A549 (cell line): ENCODE measurements around the gene CD34. TPM values are rescaled to one million over a fixed set of nuclear protein-coding genes. Genes with fewer than 3 reads are reported as not detected.

Experiments used
- ATAC-seq, 2 experiments: fragments of 200-7000 bp in 1 of 2; fragments of >200 bp in 1 of 2; cut with Nextera tagmentation in 1 of 2; cut with Tn5 transposase in 1 of 2; 3 replicates each; pipeline versions ENCODE4 v1.8.0 to v1.9.1; 2018 to 2020; ENCODE audit warnings: mild to moderate bottlenecking in 1 of 2, moderate library complexity in 1 of 2
- CTCF ChIA-PET: fragments of 300-600 bp; sonication (Branson Sonifier 250); formaldehyde crosslinking; extraction: SDS; loops from one replicate; lab custom pipeline; 2021; ENCODE audit warnings: antibody characterized with exemption, inconsistent platforms; lab: Yijun Ruan, JAX
- POLR2A ChIA-PET: fragments of 350-600 bp; formaldehyde crosslinking; extraction: SDS; loops from one replicate; lab custom pipeline; 2021; ENCODE audit warnings: antibody characterized with exemption, inconsistent platforms; lab: Yijun Ruan, JAX
- DNase-seq, 2 experiments: peaks; one replicate each; pipeline versions ENCODE4 v3.0.0 to v3.0.0-alpha.2; 2011 to 2016; ENCODE audit warnings: low read depth in 1 of 2, low spot score in 1 of 2
- FAIRE-seq: peaks from 2 replicates; lab custom pipeline; 2011; peaks lifted over from hg19 to GRCh38; lab: Jason Lieb, UNC
- H3K27ac ChIP-seq, 2 experiments: fragments of >200 bp; sonication (Bioruptor Twin); formaldehyde crosslinking; 3 replicates each; pipeline ENCODE4 v1.5.1; 2016 to 2017
- H3K4me1 ChIP-seq: fragments of >200 bp; sonication (Bioruptor Twin); formaldehyde crosslinking; 3 replicates; pipeline ENCODE4 v1.6.1; 2016
- H3K4me2 ChIP-seq: fragments of >200 bp; sonication (Bioruptor Twin); formaldehyde crosslinking; 3 replicates; pipeline ENCODE4 v1.6.1; 2016
- H3K4me3 ChIP-seq: fragments of >200 bp; sonication (Bioruptor Twin); formaldehyde crosslinking; 3 replicates; pipeline ENCODE4 v1.5.1; 2016
- H3K9me3 ChIP-seq: fragments of >200 bp; sonication (Bioruptor Twin); formaldehyde crosslinking; 3 replicates; pipeline ENCODE4 v1.6.1; 2016
- CBX2 ChIP-seq: fragments of 200-600 bp; sonication (generic); IDR thresholded peaks from 2 replicates; pipeline ENCODE4 v1.6.1; 2016; ENCODE audit warnings: low read depth, mild to moderate bottlenecking, borderline replicate concordance
- CEBPB ChIP-seq, 2 experiments: fragments of >200 bp in 1 of 2; sonication (Bioruptor Twin) in 1 of 2; formaldehyde crosslinking in 1 of 2; IDR thresholded peaks; 2 replicates each; pipeline ENCODE4 v1.6.1; 2012 to 2016
- FOSL2 ChIP-seq, 2 experiments: fragments of 450-650 bp in 1 of 2; fragments of >200 bp in 1 of 2; sonication (Bioruptor Twin) in 1 of 2; formaldehyde crosslinking; IDR thresholded peaks; 2 replicates each; pipeline versions ENCODE4 v1.5.0 to v1.6.1; 2016 to 2020; ENCODE audit warnings: mild to moderate bottlenecking in 1 of 2, moderate library complexity in 1 of 2
- FOXS1 ChIP-seq: fragments of 250-450 bp; sonication (Bioruptor Pico); IDR thresholded peaks from 2 replicates; pipeline ENCODE4 v1.5.0; 2020; ENCODE audit warnings: mild to moderate bottlenecking, moderate library complexity
- GATA3 ChIP-seq: IDR thresholded peaks from 2 replicates; pipeline ENCODE4 v1.6.1; 2012; ENCODE audit warnings: borderline replicate concordance
- HEYL ChIP-seq: fragments of 250-450 bp; sonication (Bioruptor Pico); IDR thresholded peaks from 2 replicates; pipeline ENCODE4 v1.8.0; 2021; ENCODE audit warnings: mild to moderate bottlenecking, moderate library complexity
- HOXB13 ChIP-seq: fragments of 250-450 bp; sonication (Bioruptor Pico); IDR thresholded peaks from 2 replicates; pipeline ENCODE4 v1.5.0; 2020; ENCODE audit warnings: low read depth, mild to moderate bottlenecking, moderate library complexity
- KDM5A ChIP-seq: fragments of 200-600 bp; sonication (generic); IDR thresholded peaks from 2 replicates; pipeline ENCODE4 v1.6.1; 2016; ENCODE audit warnings: antibody characterized with exemption, mild to moderate bottlenecking
- NR3C1 ChIP-seq: fragments of >200 bp; sonication (Bioruptor Twin); formaldehyde crosslinking; IDR thresholded peaks from 3 replicates; pipeline ENCODE4 v1.6.1; 2017
- PHF8 ChIP-seq: fragments of 200-600 bp; sonication (generic); IDR thresholded peaks from 2 replicates; pipeline ENCODE4 v1.6.1; 2016; ENCODE audit warnings: low read depth, mild to moderate bottlenecking, antibody characterized with exemption, moderate library complexity, borderline replicate concordance
- POLR2AphosphoS2 ChIP-seq: conservative IDR thresholded peaks from 2 replicates; pipeline ENCODE4 v1.6.1; 2012; ENCODE audit warnings: low read length, improper control_type of control experiment, inconsistent platforms
- RAD21 ChIP-seq, 2 experiments: fragments of >200 bp in 1 of 2; sonication (Bioruptor Twin) in 1 of 2; formaldehyde crosslinking in 1 of 2; IDR thresholded peaks in 1 of 2; conservative IDR thresholded peaks in 1 of 2; 2 replicates in 1 of 2; 3 replicates in 1 of 2; pipeline ENCODE4 v1.6.1; 2012 to 2018; ENCODE audit warnings: inconsistent platforms in 1 of 2
- RCOR1 ChIP-seq: fragments of 150-350 bp; IDR thresholded peaks from 2 replicates; pipeline ENCODE4 v1.6.1; 2014; ENCODE audit warnings: antibody characterized with exemption, low read length, low read depth
- RFX5 ChIP-seq: fragments of 450-650 bp; IDR thresholded peaks from 2 replicates; pipeline ENCODE4 v1.7.1; 2014; ENCODE audit warnings: antibody characterized with exemption, mild to moderate bottlenecking, moderate library complexity
- ZSCAN20 ChIP-seq: fragments of 250-450 bp; sonication (Bioruptor Pico); IDR thresholded peaks from 2 replicates; pipeline ENCODE4 v1.8.0; 2022; ENCODE audit warnings: mild to moderate bottlenecking, moderate library complexity
- WGBS: methylation state at CpG from one replicate; pipeline ENCODE4 v1.1.6; 2017; ENCODE audit errors: missing lambda C conversion rate; 5-methylcytosine and 5-hydroxymethylcytosine counted together
- polyA plus RNA-seq, 4 experiments: library from polyadenylated mRNA; depleted of rRNA in 3 of 4; stranded (reverse); fragments of >200 nt; fragmentation: RNase III in 1 of 4; extraction: RNeasy Plus Mini Kit Qiagen cat#74134 plus additional on column Dnase treatment in 1 of 4; gene quantifications; 2 replicates in 3 of 4; 3 replicates in 1 of 4; pipeline ENCODE4 v1.2.3, GENCODE V29; 2011 to 2017
- TF ChIP-seq, protein P1 (sequence below): fragments of >200 bp; sonication (Bioruptor Twin); formaldehyde crosslinking; IDR thresholded peaks from 3 replicates; pipeline ENCODE4 v1.5.1; 2016
- TF ChIP-seq, protein P2 (sequence below): fragments of >200 bp; sonication (Bioruptor Twin); formaldehyde crosslinking; IDR thresholded peaks from 3 replicates; pipeline ENCODE4 v1.6.1; 2016
- TF ChIP-seq, protein P3 (sequence below): fragments of 200-600 bp; sonication (generic); IDR thresholded peaks from 2 replicates; pipeline ENCODE4 v1.6.1; 2016; ENCODE audit warnings: antibody characterized with exemption, mild to moderate bottlenecking, moderate library complexity
- TF ChIP-seq, protein P4 (sequence below): fragments of 250-450 bp; sonication (Bioruptor Pico); IDR thresholded peaks from 2 replicates; pipeline ENCODE4 v1.5.0; 2021; ENCODE audit warnings: mild to moderate bottlenecking, moderate library complexity, borderline replicate concordance
- TF ChIP-seq, protein P5 (sequence below): IDR thresholded peaks from 2 replicates; pipeline ENCODE4 v1.6.1; 2012

CD34 gene
- polyA plus RNA-seq, 2 of the 4 experiments (the other 2 are of a cell fraction), result 0.05 TPM; not detected in 1

DNA sequence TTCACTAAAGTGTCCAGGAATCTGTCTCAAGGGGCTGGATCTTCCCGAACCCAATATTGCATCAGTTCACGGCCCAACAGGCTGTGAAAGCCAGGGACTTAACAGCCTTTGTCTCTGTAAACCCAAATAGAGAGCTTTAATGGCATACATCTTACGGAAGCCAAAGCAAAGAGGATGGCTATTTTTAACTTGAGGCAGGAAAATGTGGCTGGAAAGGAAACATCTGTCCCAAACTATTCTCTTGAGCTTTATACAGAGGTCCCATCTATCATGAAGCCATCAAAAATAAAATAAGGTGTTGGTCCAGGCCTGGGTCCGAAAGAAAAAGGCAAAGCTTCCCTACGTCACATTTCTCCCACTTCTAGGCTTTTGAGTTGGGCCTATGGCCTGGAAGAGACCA is 7.7 kb upstream of the CD34 start:
- ChIA-PET POLR2A (no interaction called here), CTCF (interaction anchor here (0.7 to 1.3 kb wide), 2 partner anchors 9 to 21 kb away, joined by 3 to 4 read pairs; no protein-coding TSS in a partner anchor)
- WGBS, result 67% methylated on average over 5 of the region's 5 CpGs
- no peak for ATAC-seq
- no peak overlapping the region for H3K27ac ChIP-seq
- H3K4me2 ChIP-seq, result no peak overlapping the region
- no peak for FAIRE-seq
- H3K9me3 ChIP-seq, result no peaks in the 10 kb centered on the region
- TF ChIP-seq RFX5 (no peak), KDM5A (no peak), ZSCAN20 (no peak), NR3C1 (no peak), CBX2 (no peak)
- TF ChIP-seq, protein P1, sequence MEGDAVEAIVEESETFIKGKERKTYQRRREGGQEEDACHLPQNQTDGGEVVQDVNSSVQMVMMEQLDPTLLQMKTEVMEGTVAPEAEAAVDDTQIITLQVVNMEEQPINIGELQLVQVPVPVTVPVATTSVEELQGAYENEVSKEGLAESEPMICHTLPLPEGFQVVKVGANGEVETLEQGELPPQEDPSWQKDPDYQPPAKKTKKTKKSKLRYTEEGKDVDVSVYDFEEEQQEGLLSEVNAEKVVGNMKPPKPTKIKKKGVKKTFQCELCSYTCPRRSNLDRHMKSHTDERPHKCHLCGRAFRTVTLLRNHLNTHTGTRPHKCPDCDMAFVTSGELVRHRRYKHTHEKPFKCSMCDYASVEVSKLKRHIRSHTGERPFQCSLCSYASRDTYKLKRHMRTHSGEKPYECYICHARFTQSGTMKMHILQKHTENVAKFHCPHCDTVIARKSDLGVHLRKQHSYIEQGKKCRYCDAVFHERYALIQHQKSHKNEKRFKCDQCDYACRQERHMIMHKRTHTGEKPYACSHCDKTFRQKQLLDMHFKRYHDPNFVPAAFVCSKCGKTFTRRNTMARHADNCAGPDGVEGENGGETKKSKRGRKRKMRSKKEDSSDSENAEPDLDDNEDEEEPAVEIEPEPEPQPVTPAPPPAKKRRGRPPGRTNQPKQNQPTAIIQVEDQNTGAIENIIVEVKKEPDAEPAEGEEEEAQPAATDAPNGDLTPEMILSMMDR, result no peak
- TF ChIP-seq, protein P2, sequence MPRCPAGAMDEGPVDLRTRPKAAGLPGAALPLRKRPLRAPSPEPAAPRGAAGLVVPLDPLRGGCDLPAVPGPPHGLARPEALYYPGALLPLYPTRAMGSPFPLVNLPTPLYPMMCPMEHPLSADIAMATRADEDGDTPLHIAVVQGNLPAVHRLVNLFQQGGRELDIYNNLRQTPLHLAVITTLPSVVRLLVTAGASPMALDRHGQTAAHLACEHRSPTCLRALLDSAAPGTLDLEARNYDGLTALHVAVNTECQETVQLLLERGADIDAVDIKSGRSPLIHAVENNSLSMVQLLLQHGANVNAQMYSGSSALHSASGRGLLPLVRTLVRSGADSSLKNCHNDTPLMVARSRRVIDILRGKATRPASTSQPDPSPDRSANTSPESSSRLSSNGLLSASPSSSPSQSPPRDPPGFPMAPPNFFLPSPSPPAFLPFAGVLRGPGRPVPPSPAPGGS, result no peak
- TF ChIP-seq, protein P3, sequence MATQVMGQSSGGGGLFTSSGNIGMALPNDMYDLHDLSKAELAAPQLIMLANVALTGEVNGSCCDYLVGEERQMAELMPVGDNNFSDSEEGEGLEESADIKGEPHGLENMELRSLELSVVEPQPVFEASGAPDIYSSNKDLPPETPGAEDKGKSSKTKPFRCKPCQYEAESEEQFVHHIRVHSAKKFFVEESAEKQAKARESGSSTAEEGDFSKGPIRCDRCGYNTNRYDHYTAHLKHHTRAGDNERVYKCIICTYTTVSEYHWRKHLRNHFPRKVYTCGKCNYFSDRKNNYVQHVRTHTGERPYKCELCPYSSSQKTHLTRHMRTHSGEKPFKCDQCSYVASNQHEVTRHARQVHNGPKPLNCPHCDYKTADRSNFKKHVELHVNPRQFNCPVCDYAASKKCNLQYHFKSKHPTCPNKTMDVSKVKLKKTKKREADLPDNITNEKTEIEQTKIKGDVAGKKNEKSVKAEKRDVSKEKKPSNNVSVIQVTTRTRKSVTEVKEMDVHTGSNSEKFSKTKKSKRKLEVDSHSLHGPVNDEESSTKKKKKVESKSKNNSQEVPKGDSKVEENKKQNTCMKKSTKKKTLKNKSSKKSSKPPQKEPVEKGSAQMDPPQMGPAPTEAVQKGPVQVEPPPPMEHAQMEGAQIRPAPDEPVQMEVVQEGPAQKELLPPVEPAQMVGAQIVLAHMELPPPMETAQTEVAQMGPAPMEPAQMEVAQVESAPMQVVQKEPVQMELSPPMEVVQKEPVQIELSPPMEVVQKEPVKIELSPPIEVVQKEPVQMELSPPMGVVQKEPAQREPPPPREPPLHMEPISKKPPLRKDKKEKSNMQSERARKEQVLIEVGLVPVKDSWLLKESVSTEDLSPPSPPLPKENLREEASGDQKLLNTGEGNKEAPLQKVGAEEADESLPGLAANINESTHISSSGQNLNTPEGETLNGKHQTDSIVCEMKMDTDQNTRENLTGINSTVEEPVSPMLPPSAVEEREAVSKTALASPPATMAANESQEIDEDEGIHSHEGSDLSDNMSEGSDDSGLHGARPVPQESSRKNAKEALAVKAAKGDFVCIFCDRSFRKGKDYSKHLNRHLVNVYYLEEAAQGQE, result no peak
- TF ChIP-seq, all 56 proteins: peak for 0
- DNase-seq, result no peak
- Histone ChIP-seq H3K4me3 (no peak overlapping the region), H3K4me1 (no peaks in the 10 kb centered on the region)

DNA sequence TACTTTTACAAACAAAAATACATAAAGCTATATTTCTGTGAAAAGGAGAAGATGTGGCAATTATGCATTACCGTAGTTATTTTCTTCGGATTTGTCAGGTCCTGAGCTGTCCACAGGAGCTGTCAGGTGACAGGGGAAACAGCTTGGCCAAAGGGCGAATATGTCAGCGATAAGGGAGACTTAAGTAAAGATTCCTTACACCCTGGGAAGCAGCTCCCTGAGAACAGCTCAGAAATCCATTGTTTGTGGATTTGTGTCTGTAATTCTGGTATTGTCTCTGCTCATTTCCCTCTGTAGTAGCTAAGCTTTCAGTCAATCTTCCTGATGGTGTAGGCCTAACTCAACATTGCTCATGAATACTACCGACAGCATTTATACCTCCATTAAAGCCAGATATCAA is 7.1 kb upstream of the CD34 start:
- ChIA-PET CTCF (interaction anchor here (1.0 to 1.3 kb wide), 5 partner anchors 10 to 54 kb away, joined by 3 to 5 read pairs (median 3); no protein-coding TSS in a partner anchor), POLR2A (no interaction called here)
- 84% methylated on average over 5 of the region's 5 CpGs for WGBS

More for the DNA sequence above, 7.1 kb upstream of the CD34 start:
- H3K4me2 ChIP-seq, result no peak overlapping the region
- no peaks in the 10 kb centered on the region for H3K9me3 ChIP-seq
- TF ChIP-seq CEBPB (IDR thresholded peaks at IDR 0.05), result no peak
- TF ChIP-seq HEYL, result no peak
- no peak for TF ChIP-seq PHF8
- TF ChIP-seq FOSL2 (IDR thresholded peaks at IDR 0.05), result no peak
- TF ChIP-seq FOSL2 (CRISPR knock-in tag; IDR thresholded peaks at IDR 0.05), result no peak
- TF ChIP-seq POLR2AphosphoS2, result no peak
- TF ChIP-seq, protein P4, sequence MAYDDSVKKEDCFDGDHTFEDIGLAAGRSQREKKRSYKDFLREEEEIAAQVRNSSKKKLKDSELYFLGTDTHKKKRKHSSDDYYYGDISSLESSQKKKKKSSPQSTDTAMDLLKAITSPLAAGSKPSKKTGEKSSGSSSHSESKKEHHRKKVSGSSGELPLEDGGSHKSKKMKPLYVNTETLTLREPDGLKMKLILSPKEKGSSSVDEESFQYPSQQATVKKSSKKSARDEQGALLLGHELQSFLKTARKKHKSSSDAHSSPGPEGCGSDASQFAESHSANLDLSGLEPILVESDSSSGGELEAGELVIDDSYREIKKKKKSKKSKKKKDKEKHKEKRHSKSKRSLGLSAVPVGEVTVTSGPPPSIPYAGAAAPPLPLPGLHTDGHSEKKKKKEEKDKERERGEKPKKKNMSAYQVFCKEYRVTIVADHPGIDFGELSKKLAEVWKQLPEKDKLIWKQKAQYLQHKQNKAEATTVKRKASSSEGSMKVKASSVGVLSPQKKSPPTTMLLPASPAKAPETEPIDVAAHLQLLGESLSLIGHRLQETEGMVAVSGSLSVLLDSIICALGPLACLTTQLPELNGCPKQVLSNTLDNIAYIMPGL, result no peak
- no peak for TF ChIP-seq RAD21 (conservative IDR thresholded peaks at IDR 0.05 in 1 of 2, IDR thresholded peaks at IDR 0.05 in 1 of 2)
- TF ChIP-seq RCOR1, result no peak
- TF ChIP-seq HOXB13 (CRISPR knock-in tag), result no peak
- no peak for TF ChIP-seq FOXS1 (CRISPR knock-in tag)
- TF ChIP-seq, protein P5, sequence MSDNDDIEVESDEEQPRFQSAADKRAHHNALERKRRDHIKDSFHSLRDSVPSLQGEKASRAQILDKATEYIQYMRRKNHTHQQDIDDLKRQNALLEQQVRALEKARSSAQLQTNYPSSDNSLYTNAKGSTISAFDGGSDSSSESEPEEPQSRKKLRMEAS, result no peak
- TF ChIP-seq GATA3, result no peak
- TF ChIP-seq, protein P2, result no peak
- no peak for FAIRE-seq
- no peaks in the 10 kb centered on the region for H3K4me1 ChIP-seq
- H3K4me3 ChIP-seq, result no peak overlapping the region
- H3K27ac ChIP-seq, result no peak overlapping the region
- no peak for ATAC-seq
- no peak for DNase-seq
